Testis (tissue), 2 donors: ENCODE results near the gene CRYBB1.

ENCODE experiments used
- CTCF ChIP-seq, 3 experiments: fragments of 450-650 bp in 2 of 3; fragments of 200-600 bp in 1 of 3; sonication (generic) in 1 of 3; IDR thresholded peaks; one replicate each; pipeline ENCODE4 v1.5.1; 2016 to 2019; ENCODE audit warnings: antibody characterized with exemption in 3 of 3, mild to moderate bottlenecking in 2 of 3, moderate library complexity in 1 of 3
- POLR2A ChIP-seq: fragments of 450-650 bp; IDR thresholded peaks from one replicate; pipeline ENCODE4 v1.6.1; 2017; ENCODE audit warnings: antibody characterized with exemption, mild to moderate bottlenecking, moderate library complexity

- TF ChIP-seq CTCF (IDR thresholded peaks at IDR 0.05) (no peak), POLR2A (no peak)
Measured at GRCh38 chr22:26610072-26610958, 7.5 kb downstream of the CRYBB1 start.
